HG03175 (cell line): ENCODE results near the gene TENT4A.

Source experiments
- ATAC-seq: cut with Tn5 transposase; IDR thresholded peaks from one replicate; pipeline ENCODE4 v1.9.1; 2021; ENCODE audit warnings: mild to moderate bottlenecking, moderate library complexity; ENCODE audit not compliant: unreplicated experiment

TENT4A gene

GRCh38 chr5:6700074-6700684 lies 13.1 kb upstream of the TENT4A start:
- ATAC-seq: no peak

GRCh38 chr5:6700685-6701355 lies 12.4 kb upstream of the TENT4A start:
- ATAC-seq: no peak

GRCh38 chr5:6701491-6701890 lies 11.7 kb upstream of the TENT4A start:
- no peak for ATAC-seq

GRCh38 chr5:6702633-6703032 lies 10.6 kb upstream of the TENT4A start:
- ATAC-seq: no peak

GRCh38 chr5:6703806-6704205 lies 9.4 kb upstream of the TENT4A start:
- no peak for ATAC-seq

GRCh38 chr5:6704361-6704851 lies 8.8 kb upstream of the TENT4A start:
- no peak for ATAC-seq

- peak; percentile 63 for ATAC-seq
These were observed 8.1 kb upstream of the TENT4A start for GRCh38 chr5:6705088-6705487.

GRCh38 chr5:6705959-6706358 lies 7.3 kb upstream of the TENT4A start:
- ATAC-seq: no peak

GRCh38 chr5:6707852-6708251 lies 5.4 kb upstream of the TENT4A start:
- no peak for ATAC-seq

GRCh38 chr5:6708814-6709213 lies 4.4 kb upstream of the TENT4A start:
- ATAC-seq: no peak

GRCh38 chr5:6710070-6710469 lies 3.2 kb upstream of the TENT4A start:
- ATAC-seq: no peak

GRCh38 chr5:6710551-6711318 lies 2.5 kb upstream of the TENT4A start:
- no peak for ATAC-seq

GRCh38 chr5:6711409-6712141 lies 1.7 kb upstream of the TENT4A start:
- ATAC-seq: no peak

GRCh38 chr5:6712142-6712576 lies 1.1 kb upstream of the TENT4A start:
- peak; percentile 26 for ATAC-seq

GRCh38 chr5:6712577-6713273 lies 507 bp upstream of the TENT4A start:
- peak; percentile 64 for ATAC-seq

- no peak for ATAC-seq
These were observed 1.2 kb downstream of the TENT4A start for GRCh38 chr5:6714226-6715041.

GRCh38 chr5:6715271-6715670 lies 2.0 kb downstream of the TENT4A start:
- no peak for ATAC-seq

- ATAC-seq: no peak
These were observed 2.8 kb downstream of the TENT4A start for GRCh38 chr5:6715758-6716628.
